Caco-2 (cell line): ENCODE data around the gene SLIT3. TPM values are rescaled to one million over a fixed set of nuclear protein-coding genes. Genes with fewer than 3 reads are reported as not detected.
A peak's percentile ranks its signal among the peaks of the same experiment; 100 is the strongest.

ENCODE experiments used
- Bru-seq: library from RNA; stranded (reverse); fragments of 400-500 nt; gene quantifications from one replicate; lab custom pipeline; 2021; lab: Mats Ljungman, UMichigan
- BruChase-seq, 2 experiments: library from RNA; stranded (reverse); fragments of 400-500 nt; gene quantifications; one replicate each; lab custom pipeline; 2021; lab: Mats Ljungman, UMichigan
- BruUV-seq: library from RNA; stranded (reverse); fragments of 400-500 nt; replicated peaks from 2 replicates; lab custom pipeline; 2021; lab: Mats Ljungman, UMichigan
- CTCF ChIA-PET: fragments of 300-600 bp; sonication (Branson Sonifier 250); formaldehyde crosslinking; loops from one replicate; lab custom pipeline; 2022; ENCODE audit warnings: antibody characterized with exemption; lab: Charles Lee
- POLR2A ChIA-PET: fragments of 300-600 bp; sonication (Branson Sonifier 250); formaldehyde crosslinking; loops from one replicate; lab custom pipeline; 2022; ENCODE audit warnings: antibody characterized with exemption; lab: Charles Lee
- DNase-seq, 2 experiments: peaks; one replicate each; pipeline versions ENCODE4 v3.0.0 to v3.0.0-alpha.2; 2020 to 2022
- H3K27me3 ChIP-seq: replicated peaks from 2 replicates; pipeline ENCODE4 v1.6.0; 2011; ENCODE audit warnings: low read length; ENCODE audit not compliant: control insufficient read depth, insufficient read depth
- H3K36me3 ChIP-seq: 2 replicates; pipeline ENCODE4 v1.5.1; 2011; ENCODE audit warnings: low read length; ENCODE audit not compliant: control insufficient read depth, insufficient read depth
- H3K4me1 ChIP-seq: fragments of 250-450 bp; sonication (Bioruptor Pico); 2 replicates; pipeline ENCODE4 v1.5.1; 2020; ENCODE audit warnings: mild to moderate bottlenecking
- H3K4me3 ChIP-seq: 2 replicates; pipeline ENCODE4 v1.5.1; 2011; ENCODE audit warnings: low read depth, mild to moderate bottlenecking, control low read depth, low read length
- H3K9me3 ChIP-seq: fragments of 250-450 bp; sonication (Bioruptor Pico); 2 replicates; pipeline ENCODE4 v1.5.1; 2020; ENCODE audit warnings: mild to moderate bottlenecking, moderate library complexity
- H3K27ac Mint-ChIP-seq: one replicate; pipeline ENCODE4 v1.8.0; 2022; ENCODE audit warnings: mixed read lengths; ENCODE audit not compliant: unreplicated experiment
- H3K27me3 Mint-ChIP-seq: one replicate; pipeline ENCODE4 v1.8.0; 2022; ENCODE audit warnings: mixed read lengths; ENCODE audit not compliant: insufficient read depth, unreplicated experiment
- H3K36me3 Mint-ChIP-seq: one replicate; pipeline ENCODE4 v1.8.0; 2022; ENCODE audit warnings: mild to moderate bottlenecking, mixed read lengths; ENCODE audit not compliant: insufficient read depth, unreplicated experiment
- H3K4me1 Mint-ChIP-seq: one replicate; pipeline ENCODE4 v1.8.0; 2022; ENCODE audit warnings: low read depth, mixed read lengths; ENCODE audit not compliant: unreplicated experiment
- H3K4me3 Mint-ChIP-seq: one replicate; pipeline ENCODE4 v1.8.0; 2022; ENCODE audit warnings: mild to moderate bottlenecking, moderate library complexity, mixed read lengths; ENCODE audit not compliant: unreplicated experiment
- H3K9me3 Mint-ChIP-seq: one replicate; pipeline ENCODE4 v1.8.0; 2022; ENCODE audit warnings: mixed read lengths; ENCODE audit not compliant: unreplicated experiment
- CTCF ChIP-seq, 2 experiments: fragments of 200-600 bp in 1 of 2; IDR thresholded peaks; 1 replicate in 1 of 2; 2 replicates in 1 of 2; pipeline versions ENCODE4 v1.5.1 to v1.8.0; 2011 to 2022; ENCODE audit warnings: antibody characterized with exemption in 1 of 2, control low read depth in 1 of 2, inconsistent platforms in 1 of 2, low read depth in 1 of 2, low read length in 1 of 2, mild to moderate bottlenecking in 1 of 2, moderate library complexity in 1 of 2; ENCODE audit not compliant: insufficient read depth in 1 of 2, severe bottlenecking in 1 of 2, unreplicated experiment in 1 of 2
- intact Hi-C: fragments of 100-400 bp; cut with micrococcal nuclease; formaldehyde crosslinking; loops from one replicate; pipeline ENCODE4 v1.10.0; 2022; ENCODE audit not compliant: unreplicated experiment
- long read RNA-seq: library from polyadenylated mRNA; stranded (forward); transcript quantifications from one replicate; pipeline ENCODE4 v2.0.0, GENCODE V29; 2022
- total RNA-seq: library from RNA; stranded (reverse); gene quantifications from 2 replicates; pipeline ENCODE4 v1.2.3, GENCODE V29; 2022

Gene SLIT3
- total RNA-seq (2.0 and 2.1 TPM in 2 replicates), Bru-seq, nascent RNA (percentile 42 among the genes with signal in this experiment), BruChase-seq, experiment 1, labeled RNA remaining after a 2-hour chase (percentile 45 among the genes with signal in this experiment), BruChase-seq, experiment 2, labeled RNA remaining after a 6-hour chase (percentile 39 among the genes with signal in this experiment)
- long read RNA-seq, partial matches to known transcripts = 1 of 3 reads
- long read RNA-seq, other reads (novel, unspliced or antisense) = 2 of 3 reads

- H3K27ac Mint-ChIP-seq = peak within 1 kb of the TSS; percentile 63
- DNase-seq = no peak
- no TSS peak for BruUV-seq
- peaks cover 50% of the 10 kb centered on the region for H3K4me1 ChIP-seq
- H3K4me3 ChIP-seq = no peak within 1 kb of the TSS
- ChIA-PET POLR2A (no interaction called here), CTCF (interaction anchor here (0.8 kb wide), 1 partner anchor 20 kb away, joined by 3 read pairs; no protein-coding TSS in a partner anchor)
- H3K36me3 Mint-ChIP-seq = peaks cover 6% of the 10 kb centered on the region
- peaks cover 9% of the 10 kb centered on the region for H3K9me3 Mint-ChIP-seq
- peaks cover 52% of the 10 kb centered on the region for H3K4me1 Mint-ChIP-seq
- H3K4me3 Mint-ChIP-seq = no peak within 1 kb of the TSS
- H3K36me3 ChIP-seq = no peaks in the 10 kb centered on the region
- intact Hi-C loops = no loop called here
- TF ChIP-seq CTCF (IDR thresholded peaks at IDR 0.05; ENCODE audit: insufficient read depth in 1 of 2, low read depth in 1 of 2, low read length in 1 of 2, severe bottlenecking in 1 of 2, unreplicated experiment in 1 of 2) = no peak
- H3K27me3 ChIP-seq = no peaks in the 10 kb centered on the region
- no peaks in the 10 kb centered on the region for H3K27me3 Mint-ChIP-seq
- no peaks in the 10 kb centered on the region for H3K9me3 ChIP-seq
Observed at GRCh38 chr5:169300468-169301385, at the start of gene SLIT3. Gene SLIT3 (minus strand): TSS chr5:169301139. CDS start chr5:169300709, 430 bp downstream.

DNA sequence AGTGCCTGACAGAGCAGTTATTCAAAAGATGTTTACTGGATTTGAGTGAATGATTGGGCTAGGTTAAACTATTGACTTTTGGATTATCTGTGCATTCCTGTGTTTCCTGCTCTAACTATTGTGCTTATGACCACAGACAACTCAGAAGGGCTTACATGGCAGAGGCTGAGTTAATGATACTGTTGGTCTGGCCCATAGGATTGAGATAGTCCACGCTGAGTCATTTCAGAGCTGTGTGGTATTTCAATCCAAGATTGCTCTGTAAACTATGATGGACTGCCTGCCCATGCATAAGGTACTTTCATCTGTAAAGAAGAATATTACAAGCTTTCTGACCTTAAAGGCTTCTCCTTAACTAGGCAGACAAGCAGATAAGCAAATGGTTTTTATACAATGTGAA lies 49.1 kb upstream of the SLIT3 start:
- no peaks in the 10 kb centered on the region for H3K36me3 Mint-ChIP-seq
- POLR2A ChIA-PET = interaction anchor here (1.7 kb wide), 1 partner anchor 77 kb away, joined by 3 read pairs; no protein-coding TSS in a partner anchor
- intact Hi-C loops = loop anchor here (5.0 to 10.0 kb wide), 2 partner anchors 92 to 165 kb away; no protein-coding TSS in a partner anchor

More for the DNA sequence above, 49.1 kb upstream of the SLIT3 start:
- no peak overlapping the region for H3K4me3 Mint-ChIP-seq
- Histone ChIP-seq H3K4me3 (no peak overlapping the region), H3K4me1 (peaks cover 17% of the 10 kb centered on the region), H3K27me3 (no peaks in the 10 kb centered on the region), H3K9me3 (no peaks in the 10 kb centered on the region), H3K36me3 (no peaks in the 10 kb centered on the region)
- no TSS peak for BruUV-seq
- CTCF ChIA-PET = no interaction called here
- peaks cover 22% of the 10 kb centered on the region for H3K9me3 Mint-ChIP-seq
- H3K27me3 Mint-ChIP-seq = no peaks in the 10 kb centered on the region
- H3K27ac Mint-ChIP-seq = peak overlapping the region; percentile 72
- peaks cover 30% of the 10 kb centered on the region for H3K4me1 Mint-ChIP-seq
- peak; percentile 44 to 49 for DNase-seq
- no peak for TF ChIP-seq CTCF (IDR thresholded peaks at IDR 0.05; ENCODE audit: insufficient read depth in 1 of 2, low read depth in 1 of 2, low read length in 1 of 2, severe bottlenecking in 1 of 2, unreplicated experiment in 1 of 2)
